GM12878 (cell line): ENCODE results near the gene CENPO. TPM values are rescaled to one million over a fixed set of nuclear protein-coding genes. Genes with fewer than 3 reads are reported as not detected.

Experiments used
- ATAC-seq: fragments of 200-7000 bp; cut with Tn5 transposase; 3 replicates; pipeline ENCODE4 v1.9.1; 2020; ENCODE audit warnings: mild to moderate bottlenecking, moderate library complexity
- BruUV-seq: library from RNA; stranded (reverse); fragments of 400-500 nt; replicated peaks from 2 replicates; lab custom pipeline; 2021; lab: Mats Ljungman, UMichigan
- CTCF ChIA-PET: fragments of 300-600 bp; sonication (Branson Sonifier 250); formaldehyde crosslinking; extraction: SDS; loops from one replicate; lab custom pipeline; 2021; ENCODE audit warnings: inconsistent platforms; lab: Yijun Ruan, JAX
- POLR2A ChIA-PET: fragments of 350-600 bp; formaldehyde crosslinking; extraction: SDS; loops from one replicate; lab custom pipeline; 2021; ENCODE audit warnings: inconsistent platforms; lab: Charles Lee
- RAD21 ChIA-PET: fragments of 300-600 bp; sonication (Branson Sonifier 250); formaldehyde crosslinking; loops from one replicate; lab custom pipeline; 2023; ENCODE audit warnings: antibody characterized with exemption; ENCODE audit not compliant: unreplicated experiment; lab: Charles Lee
- SMC1A ChIA-PET: fragments of 300-600 bp; sonication (Branson Sonifier 250); formaldehyde crosslinking; loops from one replicate; lab custom pipeline; 2023; ENCODE audit not compliant: unreplicated experiment, uncharacterized antibody; lab: Charles Lee
- DNase-seq: peaks from one replicate; pipeline ENCODE4 v3.0.0-alpha.2; 2011; ENCODE audit warnings: low read depth, low spot score
- FAIRE-seq: peaks from 3 replicates; lab custom pipeline; 2011; peaks lifted over from hg19 to GRCh38; lab: Jason Lieb, UNC
- H2AFZ ChIP-seq: 2 replicates; pipeline ENCODE4 v1.6.0; 2011; ENCODE audit warnings: low read depth, low read length, control low read depth; ENCODE audit not compliant: control insufficient read depth
- H3K27ac ChIP-seq: 2 replicates; pipeline ENCODE4 v1.5.1; 2011; ENCODE audit warnings: control low read depth; ENCODE audit not compliant: control insufficient read depth, insufficient read depth
- H3K27me3 ChIP-seq, 2 experiments: replicated peaks in 1 of 2; 2 replicates each; pipeline versions ENCODE4 v1.6.0 to v1.6.1; 2011; ENCODE audit warnings: low read length in 1 of 2; ENCODE audit not compliant: control insufficient read depth in 2 of 2, insufficient read depth in 2 of 2
- H3K36me3 ChIP-seq, 2 experiments: 2 replicates each; pipeline ENCODE4 v1.5.1; 2011; ENCODE audit warnings: low read length in 1 of 2; ENCODE audit not compliant: control insufficient read depth in 2 of 2, insufficient read depth in 2 of 2
- H3K4me1 ChIP-seq: 2 replicates; pipeline ENCODE4 v1.6.1; 2011; ENCODE audit warnings: mild to moderate bottlenecking, low read length, moderate library complexity, mixed read lengths; ENCODE audit not compliant: control insufficient read depth, insufficient read depth
- H3K4me2 ChIP-seq: 2 replicates; pipeline ENCODE4 v1.6.0; 2011; ENCODE audit warnings: control low read depth; ENCODE audit not compliant: control insufficient read depth, insufficient read depth
- H3K4me3 ChIP-seq: fragments of 200-600 bp; sonication (generic); 2 replicates; pipeline ENCODE4 v1.5.1; 2016
- H3K79me2 ChIP-seq: 2 replicates; pipeline ENCODE4 v1.6.0; 2011; ENCODE audit warnings: low read length; ENCODE audit not compliant: control insufficient read depth, insufficient read depth
- H3K9ac ChIP-seq: 2 replicates; pipeline ENCODE4 v1.8.0; 2011; ENCODE audit warnings: low read length, control low read depth, mixed read lengths; ENCODE audit not compliant: control insufficient read depth, insufficient read depth
- H3K9me3 ChIP-seq: replicated peaks from 3 replicates; pipeline ENCODE4 v1.5.1; 2011; ENCODE audit warnings: mild to moderate bottlenecking, low read length; ENCODE audit not compliant: control insufficient read depth, insufficient read depth
- H4K20me1 ChIP-seq: 2 replicates; pipeline ENCODE4 v1.6.0; 2011; ENCODE audit not compliant: control insufficient read depth, insufficient read depth
- CHD4 ChIP-seq: fragments of 200-600 bp; sonication (generic); IDR thresholded peaks from 2 replicates; pipeline ENCODE4 v1.6.1; 2016; ENCODE audit warnings: mild to moderate bottlenecking
- CREB1 ChIP-seq: IDR thresholded peaks from 2 replicates; pipeline ENCODE4 v1.6.1; 2012; ENCODE audit warnings: low read depth, mild to moderate bottlenecking, inconsistent platforms
- GABPA ChIP-seq: IDR thresholded peaks from 2 replicates; pipeline ENCODE4 v1.6.1; 2014; ENCODE audit warnings: antibody characterized with exemption, low read depth, mild to moderate bottlenecking, inconsistent platforms
- GATAD2B ChIP-seq: fragments of 450-650 bp; conservative IDR thresholded peaks from 2 replicates; pipeline ENCODE4 v1.6.1; 2017; ENCODE audit warnings: low read depth, mild to moderate bottlenecking, moderate library complexity
- HDAC6 ChIP-seq: fragments of 200-600 bp; sonication (generic); IDR thresholded peaks from one replicate; pipeline ENCODE4 v1.8.0; 2017; ENCODE audit warnings: antibody characterized with exemption; ENCODE audit not compliant: unreplicated experiment
- KLF5 ChIP-seq: fragments of 450-650 bp; IDR thresholded peaks from 2 replicates; pipeline ENCODE4 v1.6.1; 2014; ENCODE audit warnings: mild to moderate bottlenecking; ENCODE audit not compliant: partially characterized antibody
- MYC ChIP-seq: IDR thresholded peaks from 2 replicates; pipeline ENCODE4 v1.6.1; 2011; ENCODE audit warnings: mild to moderate bottlenecking, low read length, moderate library complexity, inconsistent platforms; ENCODE audit not compliant: insufficient read depth, insufficient replicate concordance, insufficient read length, severe bottlenecking
- NBN ChIP-seq: fragments of 450-650 bp; IDR thresholded peaks from 2 replicates; pipeline ENCODE4 v1.6.1; 2016
- NR2C2 ChIP-seq: IDR thresholded peaks from 2 replicates; pipeline ENCODE4 v1.6.1; 2011; ENCODE audit warnings: borderline replicate concordance, low read depth; ENCODE audit not compliant: control insufficient read depth, insufficient read length
- RFX5 ChIP-seq: IDR thresholded peaks from 2 replicates; pipeline ENCODE4 v1.6.1; 2011; ENCODE audit warnings: low read depth, low read length, improper control_type of control experiment
- SMAD5 ChIP-seq: IDR thresholded peaks from 2 replicates; pipeline ENCODE4 v1.6.1; 2016; ENCODE audit warnings: antibody characterized with exemption, low read depth
- SUPT20H ChIP-seq: IDR thresholded peaks from 2 replicates; pipeline ENCODE4 v1.6.1; 2011; ENCODE audit warnings: low read depth, mild to moderate bottlenecking, low read length, moderate library complexity, borderline replicate concordance; ENCODE audit not compliant: control insufficient read depth
- YY1 ChIP-seq: IDR thresholded peaks from 2 replicates; pipeline ENCODE4 v1.6.1; 2011; ENCODE audit warnings: low read depth, mild to moderate bottlenecking, low read length
- ZBED1 ChIP-seq: IDR thresholded peaks from 2 replicates; pipeline ENCODE4 v1.6.1; 2016; ENCODE audit warnings: borderline replicate concordance
- WGBS: methylation state at CpG from one replicate; pipeline ENCODE4 v1.1.6; 2016; ENCODE audit warnings: low lambda C conversion rate; ENCODE audit not compliant: insufficient replicate concordance, insufficient coverage; ENCODE audit errors: missing lambda C conversion rate; 5-methylcytosine and 5-hydroxymethylcytosine counted together
- in situ Hi-C: fragments of 300-500 bp; cut with MboI; formaldehyde crosslinking; loops from 9 replicates; pipeline ENCODE4 v1.14.3; 2018; ENCODE audit warnings: mixed read lengths
- intact Hi-C: fragments of 100-400 bp; cut with micrococcal nuclease; formaldehyde crosslinking; loops from one replicate; pipeline ENCODE4 v1.14.2; 2022; ENCODE audit not compliant: unreplicated experiment
- polyA plus RNA-seq, 11 experiments: library from polyadenylated mRNA; depleted of rRNA in 4 of 11; unstranded in 6 of 11; stranded (reverse) in 5 of 11; fragments of >200 nt; fragmentation: Nextera tagmentation in 4 of 11; fragmentation: Illumina TruSeq in 1 of 11; extraction: Ambion mirVana in 4 of 11; extraction: Trizol in 1 of 11; gene quantifications; 1 replicate in 1 of 11; 2 replicates in 10 of 11; pipeline versions ENCODE4 v1.2.1 to v1.2.3, GENCODE V29; 2011 to 2016; ENCODE audit warnings: inconsistent platforms in 2 of 11, missing spikeins in 2 of 11, low read depth in 1 of 11
- total RNA-seq, 4 experiments: library from RNA; depleted of rRNA in 3 of 4; stranded (reverse); fragments of >200 nt in 3 of 4; fragmentation: Illumina TruSeq in 1 of 4; extraction: Trizol in 1 of 4; gene quantifications; 2 replicates each; pipeline versions ENCODE4 v1.2.1 to v1.2.3, GENCODE V29; 2013 to 2021
- TF ChIP-seq, protein P1 (sequence below): IDR thresholded peaks from 2 replicates; pipeline ENCODE4 v1.6.1; 2012; ENCODE audit warnings: improper control_type of control experiment, low read depth, low read length; ENCODE audit not compliant: insufficient replicate concordance
- TF ChIP-seq, protein P2 (sequence below): fragments of 450-650 bp; IDR thresholded peaks from 2 replicates; pipeline ENCODE4 v1.6.1; 2016; ENCODE audit warnings: mild to moderate bottlenecking
- TF ChIP-seq, protein P3 (sequence below): fragments of 450-650 bp; IDR thresholded peaks from 2 replicates; pipeline ENCODE4 v1.6.1; 2014; ENCODE audit warnings: mild to moderate bottlenecking

The CENPO gene
- total and polyA plus RNA-seq, 10 of the 15 experiments (the other 5 are each of a cell fraction or from before 2014, with no cell fraction given), result 18.7 to 37.0 (median 31.4) TPM

DNA sequence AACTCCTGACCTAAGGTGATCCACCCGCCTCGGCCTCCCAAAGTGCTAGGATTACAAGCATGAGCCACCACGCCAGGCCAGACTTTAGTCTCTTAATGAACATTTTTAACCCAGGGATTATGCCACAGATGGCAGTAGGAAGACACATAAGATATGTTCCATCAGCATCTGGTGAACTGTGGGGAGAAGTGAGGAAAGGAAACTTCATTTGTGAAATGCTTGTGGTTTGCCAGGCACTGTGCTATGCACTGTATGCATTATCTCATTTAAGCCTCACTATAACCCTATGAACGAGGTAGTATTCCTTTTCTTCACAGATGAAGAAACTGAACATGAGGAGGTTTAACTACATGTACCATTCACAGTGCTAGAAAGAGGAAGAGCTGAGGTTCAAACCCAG lies 29.4 kb upstream of the CENPO start (continued):
- TF ChIP-seq, protein P1, sequence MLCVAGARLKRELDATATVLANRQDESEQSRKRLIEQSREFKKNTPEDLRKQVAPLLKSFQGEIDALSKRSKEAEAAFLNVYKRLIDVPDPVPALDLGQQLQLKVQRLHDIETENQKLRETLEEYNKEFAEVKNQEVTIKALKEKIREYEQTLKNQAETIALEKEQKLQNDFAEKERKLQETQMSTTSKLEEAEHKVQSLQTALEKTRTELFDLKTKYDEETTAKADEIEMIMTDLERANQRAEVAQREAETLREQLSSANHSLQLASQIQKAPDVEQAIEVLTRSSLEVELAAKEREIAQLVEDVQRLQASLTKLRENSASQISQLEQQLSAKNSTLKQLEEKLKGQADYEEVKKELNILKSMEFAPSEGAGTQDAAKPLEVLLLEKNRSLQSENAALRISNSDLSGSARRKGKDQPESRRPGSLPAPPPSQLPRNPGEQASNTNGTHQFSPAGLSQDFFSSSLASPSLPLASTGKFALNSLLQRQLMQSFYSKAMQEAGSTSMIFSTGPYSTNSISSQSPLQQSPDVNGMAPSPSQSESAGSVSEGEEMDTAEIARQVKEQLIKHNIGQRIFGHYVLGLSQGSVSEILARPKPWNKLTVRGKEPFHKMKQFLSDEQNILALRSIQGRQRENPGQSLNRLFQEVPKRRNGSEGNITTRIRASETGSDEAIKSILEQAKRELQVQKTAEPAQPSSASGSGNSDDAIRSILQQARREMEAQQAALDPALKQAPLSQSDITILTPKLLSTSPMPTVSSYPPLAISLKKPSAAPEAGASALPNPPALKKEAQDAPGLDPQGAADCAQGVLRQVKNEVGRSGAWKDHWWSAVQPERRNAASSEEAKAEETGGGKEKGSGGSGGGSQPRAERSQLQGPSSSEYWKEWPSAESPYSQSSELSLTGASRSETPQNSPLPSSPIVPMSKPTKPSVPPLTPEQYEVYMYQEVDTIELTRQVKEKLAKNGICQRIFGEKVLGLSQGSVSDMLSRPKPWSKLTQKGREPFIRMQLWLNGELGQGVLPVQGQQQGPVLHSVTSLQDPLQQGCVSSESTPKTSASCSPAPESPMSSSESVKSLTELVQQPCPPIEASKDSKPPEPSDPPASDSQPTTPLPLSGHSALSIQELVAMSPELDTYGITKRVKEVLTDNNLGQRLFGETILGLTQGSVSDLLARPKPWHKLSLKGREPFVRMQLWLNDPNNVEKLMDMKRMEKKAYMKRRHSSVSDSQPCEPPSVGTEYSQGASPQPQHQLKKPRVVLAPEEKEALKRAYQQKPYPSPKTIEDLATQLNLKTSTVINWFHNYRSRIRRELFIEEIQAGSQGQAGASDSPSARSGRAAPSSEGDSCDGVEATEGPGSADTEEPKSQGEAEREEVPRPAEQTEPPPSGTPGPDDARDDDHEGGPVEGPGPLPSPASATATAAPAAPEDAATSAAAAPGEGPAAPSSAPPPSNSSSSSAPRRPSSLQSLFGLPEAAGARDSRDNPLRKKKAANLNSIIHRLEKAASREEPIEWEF, result no peak
- TF ChIP-seq SMAD5, result no peak
- TF ChIP-seq KLF5, result no peak
- TF ChIP-seq YY1, result no peak
- no peak for TF ChIP-seq RFX5
- no peak for TF ChIP-seq NBN

DNA sequence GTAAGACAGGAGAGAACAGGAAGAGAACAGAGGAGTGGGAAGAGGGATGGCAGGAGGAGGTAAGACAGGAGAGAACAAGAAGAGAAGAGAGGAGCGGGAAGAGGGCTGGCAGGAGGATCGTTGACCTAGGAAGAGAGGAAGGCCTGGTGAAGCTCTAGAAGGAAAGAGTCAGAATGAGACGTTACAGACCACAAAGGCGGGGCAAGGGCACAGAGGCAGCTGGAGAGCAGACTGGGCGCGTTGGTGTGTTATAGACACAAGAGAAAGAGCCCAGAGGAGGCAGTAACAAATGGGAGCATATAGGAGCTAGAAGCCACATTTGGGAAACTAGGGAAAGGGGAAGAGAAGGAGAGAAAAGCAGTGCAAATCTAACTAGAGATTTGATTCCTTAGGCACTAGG lies 26.6 kb upstream of the CENPO start:
- ChIA-PET CTCF (interaction anchor here (1.0 kb wide), 1 partner anchor 61 kb away, joined by 3 read pairs; no protein-coding TSS in a partner anchor), POLR2A (no interaction called here), RAD21 (interaction anchor here (1.0 kb wide), 1 partner anchor 75 kb away, joined by 3 read pairs; no protein-coding TSS in a partner anchor), SMC1A (interaction anchor here (1.2 to 1.4 kb wide), 4 partner anchors 10 to 356 kb away, joined by 3 to 6 read pairs (median 4); no protein-coding TSS in a partner anchor)
- 87% methylated on average over 6 of the region's 6 CpGs for WGBS
- no TSS peak for BruUV-seq
- H2AFZ ChIP-seq, result no peak overlapping the region
- no peaks in the 10 kb centered on the region for H3K27me3 ChIP-seq
- no peak overlapping the region for H3K4me2 ChIP-seq
- H3K27ac ChIP-seq, result no peak overlapping the region
- H3K79me2 ChIP-seq, result no peaks in the 10 kb centered on the region
- intact Hi-C loops, result no loop called here
- in situ Hi-C loops, result no loop called here
- DNase-seq (no peak), ATAC-seq (peak; percentile 60; the same call in 2 of the 3 replicates), FAIRE-seq (no peak)
- 0 out of 2 replicates have a peak, but pooled peaks cover 6% of the 10 kb centered on the region for H3K4me1 ChIP-seq
- H3K4me3 ChIP-seq, result no peak overlapping the region
- no peaks in the 10 kb centered on the region for H4K20me1 ChIP-seq
- peaks cover 2 to 8% of the 10 kb centered on the region in 2 experiments; a peak in 2 of 4 replicates for H3K36me3 ChIP-seq
- no peaks in the 10 kb centered on the region for H3K9me3 ChIP-seq
- H3K9ac ChIP-seq, result no peak overlapping the region
- TF ChIP-seq HDAC6 (no peak), ZBED1 (no peak), CREB1 (no peak), GATAD2B (no peak), MYC (no peak), CHD4 (no peak), NR2C2 (no peak), GABPA (no peak), SUPT20H (no peak)
- TF ChIP-seq, protein P2, sequence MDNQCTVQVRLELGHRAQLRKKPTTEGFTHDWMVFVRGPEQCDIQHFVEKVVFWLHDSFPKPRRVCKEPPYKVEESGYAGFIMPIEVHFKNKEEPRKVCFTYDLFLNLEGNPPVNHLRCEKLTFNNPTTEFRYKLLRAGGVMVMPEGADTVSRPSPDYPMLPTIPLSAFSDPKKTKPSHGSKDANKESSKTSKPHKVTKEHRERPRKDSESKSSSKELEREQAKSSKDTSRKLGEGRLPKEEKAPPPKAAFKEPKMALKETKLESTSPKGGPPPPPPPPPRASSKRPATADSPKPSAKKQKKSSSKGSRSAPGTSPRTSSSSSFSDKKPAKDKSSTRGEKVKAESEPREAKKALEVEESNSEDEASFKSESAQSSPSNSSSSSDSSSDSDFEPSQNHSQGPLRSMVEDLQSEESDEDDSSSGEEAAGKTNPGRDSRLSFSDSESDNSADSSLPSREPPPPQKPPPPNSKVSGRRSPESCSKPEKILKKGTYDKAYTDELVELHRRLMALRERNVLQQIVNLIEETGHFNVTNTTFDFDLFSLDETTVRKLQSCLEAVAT, result 0 out of 2 replicates have a peak, but pooled peaks have one; percentile 19
- TF ChIP-seq, protein P3, sequence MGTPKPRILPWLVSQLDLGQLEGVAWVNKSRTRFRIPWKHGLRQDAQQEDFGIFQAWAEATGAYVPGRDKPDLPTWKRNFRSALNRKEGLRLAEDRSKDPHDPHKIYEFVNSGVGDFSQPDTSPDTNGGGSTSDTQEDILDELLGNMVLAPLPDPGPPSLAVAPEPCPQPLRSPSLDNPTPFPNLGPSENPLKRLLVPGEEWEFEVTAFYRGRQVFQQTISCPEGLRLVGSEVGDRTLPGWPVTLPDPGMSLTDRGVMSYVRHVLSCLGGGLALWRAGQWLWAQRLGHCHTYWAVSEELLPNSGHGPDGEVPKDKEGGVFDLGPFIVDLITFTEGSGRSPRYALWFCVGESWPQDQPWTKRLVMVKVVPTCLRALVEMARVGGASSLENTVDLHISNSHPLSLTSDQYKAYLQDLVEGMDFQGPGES, result no peak
